Measurements from ENCODE around the gene TRIM34.
"Not testable (repeated sequence)": the region's sequence is repeated elsewhere in the genome, so short reads cannot be mapped to it uniquely, and the experiment has no call there.

Gene TRIM34

DNA sequence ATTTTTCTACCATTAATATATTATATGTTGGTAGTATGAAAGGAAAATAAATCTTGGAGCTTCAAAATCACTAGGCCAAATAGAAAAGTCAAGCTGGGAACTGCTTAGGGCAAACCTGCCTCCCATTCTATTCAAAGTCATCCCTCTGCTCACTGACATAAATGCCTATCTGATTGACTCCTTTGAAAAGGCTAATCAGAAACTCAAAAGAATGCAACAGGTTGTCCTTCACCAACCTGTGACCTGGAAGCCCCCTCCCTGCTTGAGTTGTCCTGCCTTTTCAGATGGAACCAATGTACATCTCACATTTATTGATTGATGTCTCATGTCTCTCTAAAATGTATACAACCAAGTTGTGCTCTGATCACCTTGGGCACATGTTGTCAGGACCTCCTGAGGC is 3.2 kb upstream of the TRIM34 start:
- DNase-seq = no peak

DNA sequence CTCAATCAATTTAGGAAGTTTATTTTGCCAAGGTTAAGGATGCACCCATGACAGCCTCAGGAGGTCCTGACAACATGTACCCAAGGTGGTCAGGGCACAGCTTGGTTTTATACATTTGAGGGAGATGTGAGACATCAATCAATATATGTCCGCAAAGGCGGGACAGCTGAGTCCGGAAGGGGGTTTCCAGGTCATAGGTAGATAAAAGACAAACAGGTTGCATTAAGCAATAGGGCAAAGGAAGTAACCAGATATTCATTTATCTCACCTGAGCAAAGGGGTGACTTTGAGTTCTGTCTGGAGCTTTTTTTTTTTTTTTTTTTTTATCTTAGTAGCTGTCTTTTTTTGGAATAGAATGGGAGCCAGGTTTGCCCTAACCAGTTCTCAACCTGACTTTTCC is 2.0 kb upstream of the TRIM34 start:
- DNase-seq = no peak

- DNase-seq = no peak
These were observed 480 bp downstream of the TRIM34 start for GRCh38 chr11:5625281-5625680.

DNA sequence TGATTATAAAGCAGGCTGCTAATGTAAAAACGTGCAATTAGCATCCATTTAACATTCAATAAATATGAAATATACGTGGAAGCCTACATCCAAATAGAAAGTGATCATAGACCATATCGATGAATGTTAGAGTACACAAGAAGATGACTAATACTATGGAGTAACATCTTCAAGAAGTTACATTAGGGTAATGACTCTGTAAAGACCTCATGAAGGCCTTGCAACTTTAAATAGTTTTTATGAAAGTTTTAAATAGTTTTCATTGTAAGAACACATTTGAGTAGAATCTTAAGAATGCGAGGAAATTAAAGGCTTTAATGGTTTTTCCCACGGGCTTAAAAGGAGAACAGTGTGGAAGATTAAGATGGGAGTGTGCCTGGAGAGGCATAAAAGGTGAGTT is 1.4 kb downstream of the TRIM34 start:
- DNase-seq = no peak

DNA sequence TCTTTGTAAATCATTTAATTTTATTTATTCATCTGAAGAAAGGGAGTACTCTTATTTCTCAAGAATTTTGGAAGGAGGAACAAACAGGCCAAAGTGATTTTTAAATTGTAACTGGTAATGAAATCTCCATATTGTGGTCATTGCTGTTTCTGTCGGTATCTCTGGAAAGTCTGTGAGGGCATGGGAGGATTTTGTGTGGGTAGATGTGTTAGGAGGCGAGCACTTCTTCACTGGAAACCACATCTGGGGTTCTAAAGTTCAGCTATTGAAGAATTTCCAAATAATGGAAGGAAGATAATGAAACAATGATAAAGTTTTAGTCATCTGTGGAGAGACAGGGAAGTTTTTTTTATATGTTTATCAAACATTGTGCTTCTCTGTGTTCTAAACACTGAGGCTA is 6.6 kb downstream of the TRIM34 start:
- DNase-seq = no peak

DNA sequence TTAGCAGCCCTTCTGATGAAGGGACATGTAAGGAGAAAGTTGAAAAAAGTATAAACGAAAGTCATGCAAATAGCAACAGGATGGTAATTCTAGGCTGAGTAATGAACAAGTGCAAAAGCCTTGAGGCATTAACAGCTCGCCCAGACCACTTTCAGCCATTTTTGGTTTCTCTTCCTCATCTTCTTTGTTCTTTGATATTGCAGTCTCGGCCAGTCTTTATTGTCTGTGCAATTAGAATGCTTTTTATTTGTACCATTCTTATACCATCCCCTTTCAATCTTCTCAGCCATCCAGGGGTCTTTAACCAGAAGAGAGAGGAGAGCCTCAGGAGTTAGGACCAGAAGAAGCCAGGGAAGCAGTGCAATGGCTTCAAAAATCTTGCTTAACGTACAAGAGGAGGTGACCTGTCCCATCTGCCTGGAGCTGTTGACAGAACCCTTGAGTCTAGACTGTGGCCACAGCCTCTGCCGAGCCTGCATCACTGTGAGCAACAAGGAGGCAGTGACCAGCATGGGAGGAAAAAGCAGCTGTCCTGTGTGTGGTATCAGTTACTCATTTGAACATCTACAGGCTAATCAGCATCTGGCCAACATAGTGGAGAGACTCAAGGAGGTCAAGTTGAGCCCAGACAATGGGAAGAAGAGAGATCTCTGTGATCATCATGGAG is 7.3 kb downstream of the TRIM34 start:
- DNase-seq = no peak

DNA sequence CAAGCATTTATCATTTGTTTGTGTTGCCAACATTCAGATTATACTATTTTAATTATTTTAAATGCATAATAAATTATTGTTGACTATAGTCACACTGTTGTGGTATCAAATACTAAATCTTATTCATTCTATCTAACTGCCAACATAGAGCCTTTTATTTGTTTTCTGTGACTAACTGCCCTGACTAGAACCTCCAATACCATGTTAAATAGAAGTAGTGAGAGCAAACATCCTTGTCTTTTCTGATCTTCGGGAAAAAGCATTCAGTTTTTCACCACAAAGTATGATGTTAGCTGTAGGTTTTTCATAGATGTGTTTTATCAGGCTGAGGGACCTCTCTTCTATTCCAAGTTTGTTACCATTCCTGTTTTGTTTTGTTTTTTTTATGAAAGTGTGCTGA is 15.2 kb downstream of the TRIM34 start:
- DNase-seq = no peak

- DNase-seq = no peak
These were observed 18.8 kb downstream of the TRIM34 start for GRCh38 chr11:5643585-5643984.

DNA sequence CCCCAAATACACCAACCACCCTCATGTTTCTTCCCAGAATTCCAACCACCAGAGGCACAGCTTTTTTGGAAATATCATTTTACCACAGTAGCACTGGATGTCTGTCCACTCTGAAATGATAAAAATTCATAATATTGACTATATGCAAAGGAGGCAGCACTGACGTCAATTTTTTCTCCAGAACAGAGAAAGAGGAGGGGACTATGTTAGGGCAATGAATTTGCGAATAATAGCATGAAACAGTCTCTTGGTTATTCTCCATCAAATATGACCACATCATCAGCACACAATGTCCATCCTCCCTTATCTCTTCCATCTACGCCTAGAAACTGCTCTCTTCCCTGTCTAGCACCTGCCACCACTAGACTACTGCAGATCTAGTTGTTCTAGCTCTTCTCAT is 21.3 kb downstream of the TRIM34 start:
- no peak for DNase-seq

DNA sequence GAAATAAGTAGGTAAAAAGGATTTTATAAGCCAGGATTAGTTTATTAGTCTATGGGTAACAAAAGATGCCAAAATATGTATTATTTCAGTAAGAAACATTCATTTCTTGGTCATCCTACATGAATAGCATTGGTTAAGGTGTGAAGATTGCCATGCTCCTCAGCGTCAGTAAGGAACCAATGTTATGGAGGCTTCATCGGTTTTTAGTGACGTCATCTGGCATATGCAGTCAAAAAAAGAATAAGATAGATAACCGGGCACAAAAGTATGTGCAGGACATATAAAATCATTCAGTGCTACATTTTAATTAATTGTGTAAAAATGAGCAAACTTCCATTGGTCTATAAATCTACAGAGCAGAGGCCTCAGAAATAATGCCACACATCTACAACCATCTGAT is 30.7 kb downstream of the TRIM34 start:
- DNase-seq = no peak

DNA sequence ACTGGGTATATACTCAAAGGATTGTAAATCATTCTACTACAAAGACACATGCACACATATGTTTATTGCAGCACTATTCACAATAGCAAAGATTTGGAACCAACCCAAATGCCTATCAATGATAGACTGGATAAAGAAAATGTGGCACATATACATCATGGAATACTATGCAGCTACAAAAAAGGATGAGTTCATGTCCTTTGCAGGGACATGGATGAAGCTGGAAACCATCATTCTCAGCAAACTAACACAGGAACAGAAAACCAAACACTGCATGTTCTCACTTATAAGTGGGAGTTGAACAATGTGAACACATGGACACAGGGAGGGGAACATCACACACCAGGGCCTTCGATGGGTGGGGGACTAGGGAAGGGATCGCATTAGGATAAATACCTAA is 32.2 kb downstream of the TRIM34 start:
- not testable (repeated sequence) for DNase-seq

DNA sequence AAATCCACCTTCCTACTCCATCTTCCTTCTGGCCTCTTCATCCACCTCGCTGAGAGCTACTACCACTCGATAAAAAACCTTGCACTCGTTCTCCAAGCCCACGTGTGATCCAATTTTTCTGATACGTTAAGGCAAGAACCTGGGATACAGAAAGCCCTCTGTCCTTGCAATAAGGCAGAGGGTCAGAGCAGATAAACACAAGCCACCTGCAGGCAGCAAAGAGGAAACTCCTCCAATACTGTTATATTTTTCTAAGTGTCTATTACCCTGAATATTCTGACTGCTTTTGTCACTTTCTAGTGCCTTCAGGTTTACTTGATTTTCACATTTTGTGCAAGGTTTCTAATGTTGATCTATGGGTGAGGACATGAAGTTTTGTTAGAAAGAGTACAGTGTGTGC is 33.5 kb downstream of the TRIM34 start:
- DNase-seq = no peak

- no peak for DNase-seq
These were observed 38.7 kb downstream of the TRIM34 start for GRCh38 chr11:5663511-5663910.

DNA sequence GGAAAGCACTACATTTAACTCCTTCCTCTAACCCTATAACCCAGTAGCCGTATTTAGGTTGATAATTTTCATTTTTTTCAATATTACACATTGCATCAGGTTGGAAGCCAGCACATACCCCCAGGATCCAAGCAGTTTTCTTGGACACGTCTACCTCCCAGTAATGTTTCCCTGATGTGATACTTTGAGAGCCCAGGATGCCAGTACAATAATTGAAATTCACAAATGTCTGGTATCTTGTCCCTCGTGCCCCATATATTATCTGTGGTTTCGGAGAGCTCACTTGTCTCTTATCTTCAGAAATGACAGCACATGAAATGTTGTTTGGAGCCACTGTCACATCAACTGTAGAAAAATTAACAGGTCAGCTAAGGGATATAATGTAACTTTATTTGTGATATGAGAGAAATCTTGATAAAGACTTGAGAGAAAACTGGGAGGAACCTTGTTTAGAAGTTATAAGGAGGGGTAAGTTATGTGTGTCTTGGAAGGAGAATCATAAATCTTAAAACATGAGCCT is 40.3 kb downstream of the TRIM34 start:
- DNase-seq = no peak

DNA sequence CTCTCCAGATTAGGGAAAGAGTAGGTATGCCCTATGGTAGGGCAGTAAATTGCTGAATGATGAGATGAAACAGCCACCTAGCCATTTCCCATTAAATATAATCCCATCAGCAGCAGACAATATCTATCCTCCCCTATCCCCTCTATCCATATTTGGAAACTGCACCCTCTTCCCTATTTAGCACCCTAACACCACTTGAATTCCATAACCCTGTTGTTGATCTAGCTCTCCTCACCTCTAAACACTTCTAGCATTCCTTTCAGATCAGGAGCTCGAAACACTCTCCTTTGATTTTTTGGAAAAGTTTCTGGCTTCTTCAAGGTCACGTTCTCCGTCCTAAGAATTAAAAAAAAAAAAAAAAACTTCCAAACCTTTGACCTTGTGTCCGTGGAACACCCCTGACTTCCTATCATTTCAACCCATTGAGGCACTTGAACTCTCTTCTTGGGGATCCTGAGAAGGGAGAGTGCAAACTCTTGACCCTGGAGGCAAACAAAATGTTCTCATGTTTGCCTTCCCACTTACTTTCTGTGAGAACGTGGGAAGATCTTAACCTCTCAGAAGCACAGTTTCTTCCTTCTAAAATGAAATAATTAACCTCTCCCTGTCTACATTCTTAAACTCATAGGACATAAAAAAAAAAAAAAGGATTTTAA is 41.1 kb downstream of the TRIM34 start:
- no peak for DNase-seq

DNA sequence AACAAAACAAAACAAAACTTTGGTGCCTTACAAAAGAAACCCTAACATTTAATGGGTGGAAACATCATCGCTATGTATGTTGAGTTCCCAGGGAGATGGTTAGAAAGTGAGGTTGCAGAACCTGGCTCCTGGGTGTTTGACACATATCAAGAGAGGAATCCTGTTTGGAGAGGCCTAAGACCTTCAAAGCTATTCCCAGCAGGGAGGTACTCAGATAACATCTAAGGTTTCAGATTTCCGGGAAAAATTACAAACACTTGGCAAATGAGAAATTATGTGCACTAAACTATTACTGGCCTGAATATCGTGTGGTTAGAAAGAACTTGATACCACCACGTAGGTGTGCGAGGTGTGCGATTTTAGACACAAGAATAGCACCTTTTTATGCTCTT is 41.6 kb downstream of the TRIM34 start:
- DNase-seq = no peak

DNA sequence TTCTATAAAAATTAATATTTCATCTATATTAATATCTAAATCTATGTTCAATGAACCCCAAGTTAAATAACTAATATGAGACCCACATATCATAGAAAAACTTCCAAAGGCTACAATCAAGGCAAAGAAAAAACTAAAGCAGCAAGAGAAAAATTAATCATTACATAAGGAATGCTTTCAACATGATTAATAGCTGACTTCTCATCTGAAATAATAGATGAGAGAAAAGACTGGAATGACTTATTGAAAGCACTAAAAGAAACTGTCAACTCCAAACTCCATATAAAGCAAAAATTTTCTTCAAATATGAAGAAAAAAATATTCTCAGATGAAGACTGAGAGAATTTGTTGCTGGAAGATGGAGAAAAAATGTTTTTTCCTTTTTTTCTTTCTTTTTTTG is 47.0 kb downstream of the TRIM34 start:
- no peak for DNase-seq

DNA sequence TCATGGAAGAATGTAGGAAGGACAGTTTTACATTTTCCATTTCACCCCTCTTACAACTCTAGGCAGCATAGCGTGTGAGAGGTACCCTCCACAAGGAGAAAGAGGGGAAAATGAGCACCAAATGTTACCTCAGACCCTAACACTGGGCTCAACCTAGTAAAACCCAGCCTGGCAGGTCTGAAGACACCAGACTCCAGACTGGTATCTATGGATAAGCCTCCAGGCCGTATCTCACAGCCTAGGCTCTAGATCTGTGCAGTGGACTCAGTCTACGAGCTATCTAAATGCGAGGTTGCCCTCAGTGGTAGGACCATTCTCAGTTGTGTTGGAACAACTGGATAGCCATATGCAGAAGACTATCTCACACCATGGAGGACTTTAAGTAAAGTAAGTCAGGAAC is 49.6 kb downstream of the TRIM34 start:
- DNase-seq = no peak

GRCh38 chr11:5679811-5680210 is 55.0 kb downstream of the TRIM34 start:
- no peak for DNase-seq

- not testable (repeated sequence) for DNase-seq
These were observed 58.2 kb downstream of the TRIM34 start for GRCh38 chr11:5682890-5683441.

DNA sequence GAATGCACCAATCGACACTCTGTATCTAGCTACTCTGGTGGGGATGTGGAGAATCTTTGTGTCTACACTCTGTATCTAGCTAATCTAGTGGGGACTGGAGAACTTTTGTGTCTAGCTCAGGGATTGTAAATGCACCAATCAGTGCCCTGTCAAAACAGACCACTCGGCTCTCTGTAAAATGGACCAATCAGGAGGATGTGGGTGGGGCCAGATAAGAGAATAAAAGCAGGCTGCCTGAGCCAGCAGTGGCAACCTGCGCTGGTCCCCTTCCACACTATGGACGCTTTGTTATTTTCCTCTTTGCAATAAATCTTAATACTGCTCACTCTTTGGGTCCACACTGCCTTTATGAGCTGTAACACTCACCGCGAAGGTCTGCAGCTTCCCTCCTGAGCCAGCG is 58.8 kb downstream of the TRIM34 start:
- peak in 1 of 2 donors; percentile 33 for DNase-seq

- no peak for DNase-seq
These were observed 59.3 kb downstream of the TRIM34 start for GRCh38 chr11:5684036-5684645.

DNA sequence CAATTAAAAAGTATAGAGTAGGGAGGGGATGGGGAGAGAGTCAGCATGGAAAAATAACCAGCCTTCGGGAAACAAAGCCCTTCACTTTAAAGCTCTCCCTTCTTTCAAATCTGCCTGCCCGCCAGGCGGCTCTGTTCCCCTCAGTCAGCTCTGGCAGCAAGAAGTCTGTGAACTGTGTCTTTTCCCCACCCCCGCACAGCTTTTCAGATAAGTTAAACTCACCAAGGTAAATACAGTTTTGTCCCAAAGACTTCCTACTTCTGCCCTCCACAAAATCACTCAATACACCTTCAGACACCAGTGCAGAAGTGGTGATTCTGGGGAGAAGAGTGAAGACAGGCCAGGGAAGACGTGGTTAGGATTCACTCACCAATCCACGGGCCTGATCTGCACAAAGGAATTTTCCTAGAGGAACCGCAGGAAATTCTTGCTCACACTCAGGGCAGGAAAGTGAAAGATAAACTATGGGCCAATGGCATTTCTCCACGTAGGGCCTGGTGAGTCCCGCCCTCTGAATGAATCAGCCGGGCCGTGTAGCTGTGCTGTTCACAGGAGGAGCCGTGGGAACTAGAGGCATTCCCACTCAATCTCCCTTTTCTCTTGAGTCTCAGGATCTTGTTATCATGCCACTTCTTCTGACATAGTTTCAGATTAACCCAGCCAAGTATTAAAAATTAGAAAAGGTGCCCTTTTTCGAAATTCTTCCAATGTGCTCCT is 60.0 kb downstream of the TRIM34 start, which contains the start of gene TRIM5:
TSS of gene TRIM5 (minus strand) at position 429 of the 717 bp plus-strand sequence. CDS start 4,897 bp downstream, outside the sequence.
- peak; percentile 82 for DNase-seq

All from activated CD4-positive, alpha-beta T cell treated with anti-CD3 and anti-CD28 coated beads for 4 hours (primary cell).